SK-N-SH (cell line): ENCODE data around the gene POLR1E.

Experiments used
- ELF1 ChIP-seq: IDR thresholded peaks from 2 replicates; pipeline ENCODE4 v1.4.0; 2012
- EP300 ChIP-seq, 2 experiments: IDR thresholded peaks; 2 replicates each; pipeline versions ENCODE4 v1.4.0 to v1.6.1; 2012; ENCODE audit warnings: borderline replicate concordance in 1 of 2, low read depth in 1 of 2, low read length in 1 of 2
- EZH2phosphoT487 ChIP-seq: fragments of 200-600 bp; sonication (generic); IDR thresholded peaks from 2 replicates; pipeline ENCODE4 v1.6.1; 2017; ENCODE audit warnings: low read depth, mixed run types, mild to moderate bottlenecking, antibody characterized with exemption, moderate library complexity, borderline replicate concordance
- MXI1 ChIP-seq: IDR thresholded peaks from 2 replicates; pipeline ENCODE4 v1.6.1; 2012; ENCODE audit warnings: mild to moderate bottlenecking, low read depth, low read length, improper control_type of control experiment
- SMC3 ChIP-seq: IDR thresholded peaks from 2 replicates; pipeline ENCODE4 v1.6.1; 2012; ENCODE audit warnings: low read depth, low read length, improper control_type of control experiment
- TAF1 ChIP-seq: IDR thresholded peaks from 2 replicates; pipeline ENCODE4 v1.6.1; 2012; ENCODE audit warnings: low read depth, mild to moderate bottlenecking, low read length, moderate library complexity, borderline replicate concordance
- TF ChIP-seq, protein P1 (sequence below): fragments of 200-600 bp; sonication (generic); IDR thresholded peaks from 2 replicates; pipeline ENCODE4 v1.6.1; 2017; ENCODE audit warnings: antibody characterized with exemption, mild to moderate bottlenecking, moderate library complexity
- TF ChIP-seq, protein P2 (sequence below): IDR thresholded peaks from 2 replicates; pipeline ENCODE4 v1.6.1; 2012; ENCODE audit warnings: mild to moderate bottlenecking, low read depth, low read length, moderate library complexity
- TF ChIP-seq, protein P3 (sequence below): fragments of 150-350 bp; IDR thresholded peaks from 2 replicates; pipeline ENCODE4 v1.6.1; 2017; ENCODE audit warnings: antibody characterized with exemption, low read length, low read depth, borderline replicate concordance

DNA sequence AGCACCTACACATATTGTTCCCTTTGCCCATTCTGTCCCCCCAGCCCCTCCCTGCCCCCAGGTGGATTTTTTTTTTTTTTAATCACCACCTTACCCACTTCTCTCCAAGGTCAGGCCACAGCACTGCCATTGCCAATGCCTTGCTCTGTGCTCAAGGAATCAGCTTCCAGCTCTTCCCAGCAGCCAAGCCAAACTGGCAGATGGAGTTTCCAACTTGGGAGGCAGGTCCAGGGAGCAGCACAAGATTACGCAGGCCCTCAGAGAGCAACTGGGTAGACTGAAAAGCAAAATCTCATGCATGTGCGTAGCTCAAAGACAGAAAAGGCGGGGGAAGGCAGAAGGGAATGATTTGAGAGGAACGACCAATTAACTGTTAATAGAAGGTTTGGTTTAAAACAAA lies 48.1 kb upstream of the POLR1E start:
- no peak for TF ChIP-seq MXI1
- no peak for TF ChIP-seq SMC3
- TF ChIP-seq, protein P1, sequence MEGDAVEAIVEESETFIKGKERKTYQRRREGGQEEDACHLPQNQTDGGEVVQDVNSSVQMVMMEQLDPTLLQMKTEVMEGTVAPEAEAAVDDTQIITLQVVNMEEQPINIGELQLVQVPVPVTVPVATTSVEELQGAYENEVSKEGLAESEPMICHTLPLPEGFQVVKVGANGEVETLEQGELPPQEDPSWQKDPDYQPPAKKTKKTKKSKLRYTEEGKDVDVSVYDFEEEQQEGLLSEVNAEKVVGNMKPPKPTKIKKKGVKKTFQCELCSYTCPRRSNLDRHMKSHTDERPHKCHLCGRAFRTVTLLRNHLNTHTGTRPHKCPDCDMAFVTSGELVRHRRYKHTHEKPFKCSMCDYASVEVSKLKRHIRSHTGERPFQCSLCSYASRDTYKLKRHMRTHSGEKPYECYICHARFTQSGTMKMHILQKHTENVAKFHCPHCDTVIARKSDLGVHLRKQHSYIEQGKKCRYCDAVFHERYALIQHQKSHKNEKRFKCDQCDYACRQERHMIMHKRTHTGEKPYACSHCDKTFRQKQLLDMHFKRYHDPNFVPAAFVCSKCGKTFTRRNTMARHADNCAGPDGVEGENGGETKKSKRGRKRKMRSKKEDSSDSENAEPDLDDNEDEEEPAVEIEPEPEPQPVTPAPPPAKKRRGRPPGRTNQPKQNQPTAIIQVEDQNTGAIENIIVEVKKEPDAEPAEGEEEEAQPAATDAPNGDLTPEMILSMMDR: no peak
- no peak for TF ChIP-seq EP300 (IDR thresholded peaks at IDR 0.05; ENCODE audit: borderline replicate concordance in 1 of 2, low read depth in 1 of 2, low read length in 1 of 2)
- no peak for TF ChIP-seq ELF1
- TF ChIP-seq, protein P2, sequence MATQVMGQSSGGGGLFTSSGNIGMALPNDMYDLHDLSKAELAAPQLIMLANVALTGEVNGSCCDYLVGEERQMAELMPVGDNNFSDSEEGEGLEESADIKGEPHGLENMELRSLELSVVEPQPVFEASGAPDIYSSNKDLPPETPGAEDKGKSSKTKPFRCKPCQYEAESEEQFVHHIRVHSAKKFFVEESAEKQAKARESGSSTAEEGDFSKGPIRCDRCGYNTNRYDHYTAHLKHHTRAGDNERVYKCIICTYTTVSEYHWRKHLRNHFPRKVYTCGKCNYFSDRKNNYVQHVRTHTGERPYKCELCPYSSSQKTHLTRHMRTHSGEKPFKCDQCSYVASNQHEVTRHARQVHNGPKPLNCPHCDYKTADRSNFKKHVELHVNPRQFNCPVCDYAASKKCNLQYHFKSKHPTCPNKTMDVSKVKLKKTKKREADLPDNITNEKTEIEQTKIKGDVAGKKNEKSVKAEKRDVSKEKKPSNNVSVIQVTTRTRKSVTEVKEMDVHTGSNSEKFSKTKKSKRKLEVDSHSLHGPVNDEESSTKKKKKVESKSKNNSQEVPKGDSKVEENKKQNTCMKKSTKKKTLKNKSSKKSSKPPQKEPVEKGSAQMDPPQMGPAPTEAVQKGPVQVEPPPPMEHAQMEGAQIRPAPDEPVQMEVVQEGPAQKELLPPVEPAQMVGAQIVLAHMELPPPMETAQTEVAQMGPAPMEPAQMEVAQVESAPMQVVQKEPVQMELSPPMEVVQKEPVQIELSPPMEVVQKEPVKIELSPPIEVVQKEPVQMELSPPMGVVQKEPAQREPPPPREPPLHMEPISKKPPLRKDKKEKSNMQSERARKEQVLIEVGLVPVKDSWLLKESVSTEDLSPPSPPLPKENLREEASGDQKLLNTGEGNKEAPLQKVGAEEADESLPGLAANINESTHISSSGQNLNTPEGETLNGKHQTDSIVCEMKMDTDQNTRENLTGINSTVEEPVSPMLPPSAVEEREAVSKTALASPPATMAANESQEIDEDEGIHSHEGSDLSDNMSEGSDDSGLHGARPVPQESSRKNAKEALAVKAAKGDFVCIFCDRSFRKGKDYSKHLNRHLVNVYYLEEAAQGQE: no peak
- TF ChIP-seq, protein P3, sequence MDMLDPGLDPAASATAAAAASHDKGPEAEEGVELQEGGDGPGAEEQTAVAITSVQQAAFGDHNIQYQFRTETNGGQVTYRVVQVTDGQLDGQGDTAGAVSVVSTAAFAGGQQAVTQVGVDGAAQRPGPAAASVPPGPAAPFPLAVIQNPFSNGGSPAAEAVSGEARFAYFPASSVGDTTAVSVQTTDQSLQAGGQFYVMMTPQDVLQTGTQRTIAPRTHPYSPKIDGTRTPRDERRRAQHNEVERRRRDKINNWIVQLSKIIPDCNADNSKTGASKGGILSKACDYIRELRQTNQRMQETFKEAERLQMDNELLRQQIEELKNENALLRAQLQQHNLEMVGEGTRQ: no peak
- TF ChIP-seq EZH2phosphoT487: no peak
- TF ChIP-seq TAF1: no peak
